GM21381 (cell line): ENCODE results near the gene FGF9.

Source experiments
- ATAC-seq: cut with Tn5 transposase; IDR thresholded peaks from one replicate; pipeline ENCODE4 v1.9.1; 2021; ENCODE audit warnings: mild to moderate bottlenecking, moderate library complexity; ENCODE audit not compliant: unreplicated experiment

Gene FGF9

DNA sequence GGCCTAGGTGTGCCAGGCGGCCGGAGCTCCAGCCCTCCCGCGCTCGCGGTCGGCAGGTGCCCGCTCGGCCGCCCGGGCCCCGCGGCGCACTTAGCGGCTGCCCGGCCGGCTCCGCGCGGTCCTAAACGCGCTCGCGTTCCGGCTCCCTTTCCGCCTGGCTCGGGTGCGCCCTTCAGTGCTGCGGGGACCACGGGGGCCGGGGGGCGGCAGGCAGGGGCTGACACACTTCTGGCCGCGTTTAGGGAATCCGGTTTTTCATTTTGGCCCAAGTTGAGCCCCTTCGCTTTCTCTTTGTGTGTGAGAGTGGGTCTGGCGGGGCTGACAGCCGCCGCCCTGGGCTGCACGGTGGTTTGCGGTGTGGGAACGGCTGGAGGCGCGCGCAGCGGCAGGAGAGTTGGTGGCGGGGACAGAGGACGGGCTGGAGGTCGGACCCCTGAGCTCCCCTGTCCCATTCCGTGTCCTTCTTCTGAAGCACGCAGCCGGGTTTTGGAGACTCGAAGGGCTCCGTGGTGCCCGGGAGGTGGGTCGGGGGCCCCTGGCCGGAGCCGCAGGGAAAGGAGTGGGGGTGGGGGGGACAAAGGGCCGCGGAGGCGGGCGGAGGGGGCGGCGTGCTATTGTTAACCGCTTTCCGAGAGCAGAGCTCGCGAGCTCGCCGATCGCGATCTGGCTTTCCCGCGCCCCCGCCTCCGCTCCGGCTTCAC lies 3.1 kb downstream of the FGF9 start:
- ATAC-seq, result no peak

- no peak for ATAC-seq
Measured at GRCh38 chr13:21674490-21675009, 3.7 kb downstream of the FGF9 start.

GRCh38 chr13:21675095-21675991 lies 4.5 kb downstream of the FGF9 start:
- ATAC-seq, result no peak

DNA sequence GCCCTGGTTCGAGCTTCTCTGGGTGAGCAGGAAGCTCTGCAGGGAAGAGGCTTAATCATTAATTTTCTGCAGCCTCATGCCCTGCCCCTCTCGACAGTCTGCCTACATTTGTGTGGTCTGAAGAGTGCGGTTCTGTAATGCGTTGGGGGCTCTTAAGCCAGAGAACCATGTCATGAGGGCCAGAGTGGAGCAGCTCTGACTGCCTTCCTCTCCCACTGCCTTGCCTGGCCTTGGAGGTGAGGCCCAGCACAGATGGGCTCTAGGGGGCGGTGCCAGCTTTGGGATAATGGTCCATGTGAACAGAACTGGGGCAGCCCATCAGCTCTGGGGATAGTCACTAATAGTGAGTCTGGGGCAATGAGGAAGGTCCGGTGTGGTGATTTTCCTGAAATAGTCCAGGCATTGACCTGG lies 5.7 kb downstream of the FGF9 start:
- ATAC-seq, result no peak

DNA sequence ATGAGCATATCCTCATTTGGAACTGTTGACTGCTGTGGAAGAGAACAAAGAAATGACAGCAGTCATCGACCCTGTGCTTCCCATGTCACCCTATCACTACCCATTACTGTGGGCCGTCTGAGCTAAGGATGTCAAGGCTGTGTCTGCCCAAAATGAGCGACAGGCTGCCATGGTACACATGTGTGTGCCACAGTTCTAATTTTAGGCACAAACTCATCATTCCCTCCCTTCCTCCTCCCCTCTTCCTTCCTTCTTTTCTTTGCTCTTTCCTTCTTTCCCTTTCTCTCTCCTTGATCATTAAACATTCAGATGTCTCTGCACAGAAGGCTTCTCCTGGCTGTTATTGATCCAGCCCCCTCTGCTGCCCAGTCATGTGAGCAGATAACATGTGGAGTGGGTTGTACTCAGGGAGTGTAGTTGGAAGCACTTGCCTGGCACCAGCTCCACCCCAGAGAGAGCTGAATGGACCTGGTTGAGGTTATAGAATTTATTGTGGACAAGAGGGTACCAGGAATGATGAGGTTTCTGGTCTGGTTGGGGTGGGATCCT lies 6.3 kb downstream of the FGF9 start:
- ATAC-seq, result no peak

GRCh38 chr13:21683034-21683733 lies 12.3 kb downstream of the FGF9 start:
- ATAC-seq, result no peak

DNA sequence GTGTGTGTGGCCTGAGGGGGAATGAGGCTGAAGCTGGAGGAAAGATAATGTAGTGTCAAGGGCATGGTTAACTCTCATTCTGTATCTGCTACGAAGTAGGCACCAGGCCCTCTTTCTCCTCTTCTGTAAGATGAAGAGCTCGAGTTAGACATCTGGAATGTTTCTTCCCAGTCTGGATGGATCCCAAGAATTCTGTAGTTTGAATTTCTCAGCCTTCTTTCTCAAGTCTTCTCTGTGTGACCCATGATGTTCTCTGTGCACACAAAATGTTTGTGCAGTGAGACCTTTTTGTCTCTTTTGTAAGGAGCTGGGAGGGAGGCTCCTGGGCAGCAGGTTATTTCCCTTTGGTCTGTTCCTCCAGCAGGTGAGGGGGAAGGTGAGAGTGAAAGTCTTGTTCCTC lies 13.7 kb downstream of the FGF9 start:
- no peak for ATAC-seq

- no peak for ATAC-seq
Measured at GRCh38 chr13:21685485-21686064, 14.7 kb downstream of the FGF9 start.

- peak; percentile 99 for ATAC-seq
Measured at GRCh38 chr13:21686751-21687391, 16.0 kb downstream of the FGF9 start.

GRCh38 chr13:21688056-21688455 lies 17.2 kb downstream of the FGF9 start:
- no peak for ATAC-seq

- ATAC-seq, result no peak
Measured at GRCh38 chr13:21689097-21689496, 18.2 kb downstream of the FGF9 start.

GRCh38 chr13:21690955-21691354 lies 20.1 kb downstream of the FGF9 start:
- no peak for ATAC-seq

DNA sequence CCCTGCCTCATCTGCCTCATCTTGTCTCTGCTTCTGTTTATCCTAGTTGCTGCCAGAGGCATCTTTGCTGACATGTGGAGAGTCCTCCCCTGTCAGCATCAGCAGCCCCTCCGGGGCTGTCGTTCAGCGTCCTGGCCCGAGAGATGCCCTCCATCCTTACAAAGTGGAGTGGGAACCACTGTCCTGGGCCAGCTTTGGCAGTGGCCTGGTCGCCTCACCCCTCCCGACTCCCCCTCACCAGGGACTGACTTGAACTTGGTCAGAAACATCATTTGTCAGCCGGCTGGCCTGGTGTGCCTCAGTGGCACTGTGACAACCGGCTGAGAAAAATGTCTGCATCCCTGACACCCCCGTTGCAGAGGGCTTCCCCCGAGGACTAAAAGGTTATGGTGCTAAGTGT lies 20.6 kb downstream of the FGF9 start:
- ATAC-seq, result no peak

DNA sequence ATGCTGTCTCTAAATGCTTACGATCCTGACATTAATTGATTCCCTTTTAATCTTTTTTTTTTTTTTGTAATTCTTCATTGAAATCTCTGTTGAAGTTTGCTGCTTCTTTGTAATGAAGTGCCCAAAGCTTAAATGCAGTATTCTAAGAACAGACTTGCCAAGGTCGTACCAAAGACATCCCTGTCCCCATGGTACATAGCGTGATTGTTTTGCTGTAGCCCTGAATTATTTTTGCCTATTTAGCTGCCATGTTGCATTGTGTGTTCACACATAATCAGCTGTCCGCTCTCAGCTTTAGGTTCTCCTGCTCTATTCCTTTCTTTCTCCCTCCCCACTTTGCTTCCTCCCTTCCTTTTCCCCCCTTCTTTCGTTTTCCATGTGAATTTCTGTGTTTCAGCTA lies 21.1 kb downstream of the FGF9 start:
- no peak for ATAC-seq

DNA sequence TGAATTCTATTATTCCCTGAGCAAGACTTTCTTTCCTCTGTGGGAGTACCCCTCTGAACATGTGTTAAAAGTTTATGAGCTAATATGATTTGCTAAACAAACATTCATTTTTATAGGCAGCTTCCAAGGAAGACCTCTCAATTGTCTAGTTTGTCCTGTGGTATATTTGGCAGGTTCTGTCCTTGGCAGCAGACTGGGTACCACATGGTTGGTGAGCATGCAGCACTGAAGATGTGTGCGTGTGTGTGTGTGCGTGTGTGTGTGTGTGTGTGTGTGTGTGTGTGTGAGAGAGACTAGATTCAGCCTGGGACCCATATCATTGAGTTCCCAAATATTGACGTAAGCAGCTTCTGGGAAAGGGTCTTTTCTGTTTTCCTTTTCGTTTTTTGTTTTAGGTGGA lies 24.0 kb downstream of the FGF9 start:
- no peak for ATAC-seq

- no peak for ATAC-seq
Measured at GRCh38 chr13:21695546-21695945, 24.7 kb downstream of the FGF9 start.

DNA sequence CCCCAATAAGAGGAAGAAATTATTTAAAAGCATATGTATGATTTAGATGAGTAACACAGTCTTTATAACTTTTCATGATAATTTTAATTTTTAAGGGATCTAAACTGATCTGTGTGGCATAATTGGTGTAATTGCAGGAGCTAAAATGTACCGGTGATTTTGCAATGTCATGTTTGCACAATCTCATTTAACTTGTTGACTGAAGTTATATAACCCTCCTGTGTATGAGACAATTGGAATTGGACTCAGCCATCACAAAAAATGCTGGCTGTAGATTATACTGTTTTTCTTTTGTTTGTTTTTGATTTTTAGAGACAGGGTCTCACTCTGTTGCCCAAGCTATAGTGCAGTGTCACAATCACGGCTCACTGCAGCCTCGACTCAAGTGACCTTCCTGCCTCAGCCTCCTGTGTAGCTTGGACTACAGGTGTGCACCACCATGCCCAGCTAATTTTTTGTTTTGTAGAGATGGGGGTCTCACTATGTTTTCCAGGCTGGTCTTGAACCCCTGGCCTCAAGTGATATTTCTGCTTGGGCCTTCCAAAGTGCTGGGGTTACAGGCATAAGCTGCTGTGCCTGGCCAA lies 26.1 kb downstream of the FGF9 start:
- no peak for ATAC-seq

GRCh38 chr13:21698817-21699679 lies 28.2 kb downstream of the FGF9 start:
- ATAC-seq, result no peak

DNA sequence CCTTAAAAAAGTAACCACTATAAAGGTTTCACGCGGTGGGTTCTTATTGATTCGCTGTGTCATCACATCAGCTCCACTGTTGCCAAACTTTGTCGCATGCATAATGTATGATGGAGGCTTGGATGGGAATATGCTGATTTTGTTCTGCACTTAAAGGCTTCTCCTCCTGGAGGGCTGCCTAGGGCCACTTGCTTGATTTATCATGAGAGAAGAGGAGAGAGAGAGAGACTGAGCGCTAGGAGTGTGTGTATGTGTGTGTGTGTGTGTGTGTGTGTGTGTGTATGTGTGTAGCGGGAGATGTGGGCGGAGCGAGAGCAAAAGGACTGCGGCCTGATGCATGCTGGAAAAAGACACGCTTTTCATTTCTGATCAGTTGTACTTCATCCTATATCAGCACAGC lies 30.6 kb downstream of the FGF9 start:
- no peak for ATAC-seq
